ENCODE measurements around the gene CCL15. TPM values are rescaled to one million over a fixed set of nuclear protein-coding genes. Genes with fewer than 3 reads are reported as not detected.

CCL15 gene
- total and polyA plus RNA-seq, 4 donors, result 7.1 TPM; not detected in 3

- Histone ChIP-seq H3K4me3 (ENCODE audit: low read length in 2 of 2) (no peak overlapping the region), H3K27ac (ENCODE audit: low read depth in 1 of 2, low read length in 2 of 2) (no peak overlapping the region), H3K27me3 (ENCODE audit: control insufficient read depth in 1 of 2, insufficient read depth in 2 of 2, low read length in 1 of 2) (peaks cover 0 to 3% of the 10 kb centered on the region in 2 donors), H3K9me3 (ENCODE audit: control insufficient read depth, low read length) (no peaks in the 10 kb centered on the region), H3K36me3 (ENCODE audit: control insufficient read depth in 1 of 2, insufficient read depth in 2 of 2, low read length in 1 of 2) (no peaks in the 10 kb centered on the region), H3K4me1 (ENCODE audit: control insufficient read depth in 1 of 2, insufficient read depth in 2 of 2, low read length in 2 of 2) (no peaks in the 10 kb centered on the region)
- WGBS, 2 donors, result 84 to 86% methylated on average over 3 of the region's 3 CpGs
- DNase-seq, result no peak
- intact Hi-C loops (cut with DNase I), result no loop called here
- no peak for ATAC-seq (ENCODE audit: low FRiP score)
Observed at GRCh38 chr17:35982409-35983191, 18.8 kb downstream of the CCL15 start.

GRCh38 chr17:35981908-35982330 is 19.4 kb downstream of the CCL15 start:
- 62 to 72% methylated on average over 4 of the region's 4 CpGs for WGBS, 2 donors

GRCh38 chr17:35981246-35981645 is 20.1 kb downstream of the CCL15 start, which contains the start of gene CCL16:
Gene CCL16, minus strand, starts transcription at chr17:35981497. Its CDS starts 77 bp downstream, at chr17:35981420.
- H3K4me1 ChIP-seq (ENCODE audit: control insufficient read depth in 1 of 2, insufficient read depth in 2 of 2, low read length in 2 of 2), result no peaks in the 10 kb centered on the region
- peaks cover 0 to 3% of the 10 kb centered on the region in 2 donors for H3K27me3 ChIP-seq (ENCODE audit: control insufficient read depth in 1 of 2, insufficient read depth in 2 of 2, low read length in 1 of 2)
- H3K27ac ChIP-seq (ENCODE audit: low read depth in 1 of 2, low read length in 2 of 2), result no peak within 1 kb of the TSS
- H3K9me3 ChIP-seq (ENCODE audit: control insufficient read depth, low read length), result no peaks in the 10 kb centered on the region
- H3K36me3 ChIP-seq (ENCODE audit: control insufficient read depth in 1 of 2, insufficient read depth in 2 of 2, low read length in 1 of 2), result no peaks in the 10 kb centered on the region
- no peak for DNase-seq
- no peak for ATAC-seq (ENCODE audit: low FRiP score)
- intact Hi-C loops (cut with DNase I), result no loop called here
- no peak within 1 kb of the TSS for H3K4me3 ChIP-seq (ENCODE audit: low read length in 2 of 2)
- 89 to 90% methylated on average over 12 of the region's 12 CpGs for WGBS, 2 donors

More at GRCh38 chr17:35981908-35982330, 19.4 kb downstream of the CCL15 start:
- no peak overlapping the region for H3K27ac ChIP-seq (ENCODE audit: low read depth in 1 of 2, low read length in 2 of 2)
- H3K36me3 ChIP-seq (ENCODE audit: control insufficient read depth in 1 of 2, insufficient read depth in 2 of 2, low read length in 1 of 2), result no peaks in the 10 kb centered on the region
- ATAC-seq (ENCODE audit: low FRiP score) (no peak), DNase-seq (no peak)
- intact Hi-C loops (cut with DNase I), result no loop called here
- no peaks in the 10 kb centered on the region for H3K4me1 ChIP-seq (ENCODE audit: control insufficient read depth in 1 of 2, insufficient read depth in 2 of 2, low read length in 2 of 2)
- H3K27me3 ChIP-seq (ENCODE audit: control insufficient read depth in 1 of 2, insufficient read depth in 2 of 2, low read length in 1 of 2), result peaks cover 0 to 3% of the 10 kb centered on the region in 2 donors
- no peak overlapping the region for H3K4me3 ChIP-seq (ENCODE audit: low read length in 2 of 2)
- H3K9me3 ChIP-seq (ENCODE audit: control insufficient read depth, low read length), result no peaks in the 10 kb centered on the region

- no peaks in the 10 kb centered on the region for H3K9me3 ChIP-seq (ENCODE audit: control insufficient read depth, low read length)
- 70 to 71% methylated on average over 3 of the region's 3 CpGs for WGBS, 2 donors
- no peak for DNase-seq
- intact Hi-C loops (cut with DNase I), result loop anchor here in 1 of 2 donors (10.0 kb wide), 1 partner anchor 166 kb away; no protein-coding TSS in a partner anchor
- no peak overlapping the region for H3K27ac ChIP-seq (ENCODE audit: low read depth in 1 of 2, low read length in 2 of 2)
- H3K4me1 ChIP-seq (ENCODE audit: control insufficient read depth in 1 of 2, insufficient read depth in 2 of 2, low read length in 2 of 2), result no peaks in the 10 kb centered on the region
- ATAC-seq (ENCODE audit: low FRiP score), result no peak
- H3K4me3 ChIP-seq (ENCODE audit: low read length in 2 of 2), result no peak overlapping the region
- no peaks in the 10 kb centered on the region for H3K27me3 ChIP-seq (ENCODE audit: control insufficient read depth in 1 of 2, insufficient read depth in 2 of 2, low read length in 1 of 2)
- H3K36me3 ChIP-seq (ENCODE audit: control insufficient read depth in 1 of 2, insufficient read depth in 2 of 2, low read length in 1 of 2), result no peaks in the 10 kb centered on the region
Observed at GRCh38 chr17:35978346-35978745, 23.0 kb downstream of the CCL15 start.

- intact Hi-C loops (cut with DNase I), result loop anchor here in 1 of 2 donors (10.0 kb wide), 1 partner anchor 167 kb away; no protein-coding TSS in a partner anchor
- no peaks in the 10 kb centered on the region for H3K9me3 ChIP-seq (ENCODE audit: control insufficient read depth, low read length)
- no peak overlapping the region for H3K4me3 ChIP-seq (ENCODE audit: low read length in 2 of 2)
- DNase-seq, result no peak
- no peak for ATAC-seq (ENCODE audit: low FRiP score)
- 91 to 92% methylated on average over 6 to 7 of the region's 7 CpGs for WGBS, 2 donors
- no peak overlapping the region for H3K27ac ChIP-seq (ENCODE audit: low read depth in 1 of 2, low read length in 2 of 2)
- H3K27me3 ChIP-seq (ENCODE audit: control insufficient read depth in 1 of 2, insufficient read depth in 2 of 2, low read length in 1 of 2), result no peaks in the 10 kb centered on the region
- no peaks in the 10 kb centered on the region for H3K36me3 ChIP-seq (ENCODE audit: control insufficient read depth in 1 of 2, insufficient read depth in 2 of 2, low read length in 1 of 2)
- H3K4me1 ChIP-seq (ENCODE audit: control insufficient read depth in 1 of 2, insufficient read depth in 2 of 2, low read length in 2 of 2), result no peaks in the 10 kb centered on the region
Observed at GRCh38 chr17:35977509-35977908, 23.8 kb downstream of the CCL15 start.

- Histone ChIP-seq H3K36me3 (ENCODE audit: control insufficient read depth in 1 of 2, insufficient read depth in 2 of 2, low read length in 1 of 2) (no peaks in the 10 kb centered on the region), H3K27me3 (ENCODE audit: control insufficient read depth in 1 of 2, insufficient read depth in 2 of 2, low read length in 1 of 2) (no peaks in the 10 kb centered on the region), H3K4me3 (ENCODE audit: low read length in 2 of 2) (no peak overlapping the region), H3K4me1 (ENCODE audit: control insufficient read depth in 1 of 2, insufficient read depth in 2 of 2, low read length in 2 of 2) (no peaks in the 10 kb centered on the region), H3K9me3 (ENCODE audit: control insufficient read depth, low read length) (no peaks in the 10 kb centered on the region), H3K27ac (ENCODE audit: low read depth in 1 of 2, low read length in 2 of 2) (no peak overlapping the region)
- WGBS, 2 donors, result 40 to 51% methylated on average over 10 of the region's 10 CpGs
- intact Hi-C loops (cut with DNase I), result loop anchor here in 1 of 2 donors (10.0 kb wide), 1 partner anchor 171 kb away; no protein-coding TSS in a partner anchor
- ATAC-seq (ENCODE audit: low FRiP score) (no peak), DNase-seq (no peak)
Observed at GRCh38 chr17:35973333-35974260, 27.8 kb downstream of the CCL15 start.

- no peaks in the 10 kb centered on the region for H3K36me3 ChIP-seq (ENCODE audit: control insufficient read depth in 1 of 2, insufficient read depth in 2 of 2, low read length in 1 of 2)
- H3K27me3 ChIP-seq (ENCODE audit: control insufficient read depth in 1 of 2, insufficient read depth in 2 of 2, low read length in 1 of 2), result no peaks in the 10 kb centered on the region
- H3K4me3 ChIP-seq (ENCODE audit: low read length in 2 of 2), result no peak overlapping the region
- intact Hi-C loops (cut with DNase I), result loop anchor here in 1 of 2 donors (10.0 kb wide), 1 partner anchor 172 kb away; no protein-coding TSS in a partner anchor
- no peaks in the 10 kb centered on the region for H3K9me3 ChIP-seq (ENCODE audit: control insufficient read depth, low read length)
- 70 to 77% methylated on average over 4 of the region's 4 CpGs for WGBS, 2 donors
- H3K4me1 ChIP-seq (ENCODE audit: control insufficient read depth in 1 of 2, insufficient read depth in 2 of 2, low read length in 2 of 2), result no peaks in the 10 kb centered on the region
- ATAC-seq (ENCODE audit: low FRiP score) (no peak), DNase-seq (no peak)
- H3K27ac ChIP-seq (ENCODE audit: low read depth in 1 of 2, low read length in 2 of 2), result no peak overlapping the region
Observed at GRCh38 chr17:35972945-35973332, 28.4 kb downstream of the CCL15 start.

GRCh38 chr17:35972535-35972934 is 28.8 kb downstream of the CCL15 start:
- H3K27me3 ChIP-seq (ENCODE audit: control insufficient read depth in 1 of 2, insufficient read depth in 2 of 2, low read length in 1 of 2), result no peaks in the 10 kb centered on the region
- H3K27ac ChIP-seq (ENCODE audit: low read depth in 1 of 2, low read length in 2 of 2), result no peak overlapping the region
- DNase-seq (no peak), ATAC-seq (ENCODE audit: low FRiP score) (no peak)
- 77 to 84% methylated on average over 6 of the region's 6 CpGs for WGBS, 2 donors
- H3K9me3 ChIP-seq (ENCODE audit: control insufficient read depth, low read length), result no peaks in the 10 kb centered on the region
- intact Hi-C loops (cut with DNase I), result loop anchor here in 1 of 2 donors (10.0 kb wide), 1 partner anchor 172 kb away; no protein-coding TSS in a partner anchor
- no peaks in the 10 kb centered on the region for H3K36me3 ChIP-seq (ENCODE audit: control insufficient read depth in 1 of 2, insufficient read depth in 2 of 2, low read length in 1 of 2)
- H3K4me3 ChIP-seq (ENCODE audit: low read length in 2 of 2), result no peak overlapping the region
- H3K4me1 ChIP-seq (ENCODE audit: control insufficient read depth in 1 of 2, insufficient read depth in 2 of 2, low read length in 2 of 2), result no peaks in the 10 kb centered on the region
